COR-L47 (cell line): ENCODE measurements around the gene PSMA7.
A peak's percentile ranks its signal among the peaks of the same experiment; 100 is the strongest.
"Not testable (repeated sequence)": the region's sequence is repeated elsewhere in the genome, so short reads cannot be mapped to it uniquely, and the experiment has no call there.

Experiments
- DNase-seq: peaks from one replicate; lab custom pipeline; 2025; lab: John Stamatoyannopoulos, UW

Gene PSMA7

DNA sequence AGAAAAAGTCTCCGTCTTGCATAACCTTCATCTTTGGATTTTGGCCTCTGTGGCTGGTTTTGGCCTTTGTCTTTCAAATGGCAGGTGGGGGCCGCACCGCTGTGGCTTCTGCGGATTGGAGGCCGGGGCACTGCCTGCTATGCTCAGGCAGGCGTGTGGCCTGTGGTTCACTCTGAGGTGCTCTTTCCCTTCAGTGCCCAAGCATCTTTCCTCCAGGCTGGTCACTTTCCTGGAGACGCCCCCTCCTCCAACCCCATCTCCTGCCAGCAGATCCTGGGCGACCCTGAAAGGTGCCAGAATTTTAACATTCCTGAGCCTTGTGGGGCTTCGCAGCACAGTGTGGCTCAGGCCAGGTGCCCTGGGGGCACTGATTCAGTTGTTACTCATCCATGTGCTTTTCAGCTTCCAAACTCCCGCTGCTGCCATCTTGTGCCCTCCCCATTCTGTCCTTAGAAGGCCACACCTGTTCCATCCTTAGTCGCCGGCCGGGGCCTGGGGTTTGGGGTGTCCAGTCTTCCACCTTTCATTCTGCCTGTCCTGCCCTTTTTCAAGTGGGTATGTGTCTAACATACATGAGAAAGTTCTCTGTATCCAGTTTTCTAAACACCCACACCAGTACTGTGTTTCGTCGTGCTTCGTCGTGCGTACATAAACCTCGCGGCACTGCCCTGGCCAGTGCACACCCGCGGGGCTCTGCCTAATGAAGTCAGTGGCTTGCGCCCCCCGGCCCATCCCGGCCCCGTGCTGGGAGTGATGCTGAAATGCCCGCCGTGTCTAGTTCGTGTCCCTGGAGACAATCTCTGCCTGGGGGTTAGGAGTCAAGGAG is 12.4 kb upstream of the PSMA7 start:
- no peak for DNase-seq

DNA sequence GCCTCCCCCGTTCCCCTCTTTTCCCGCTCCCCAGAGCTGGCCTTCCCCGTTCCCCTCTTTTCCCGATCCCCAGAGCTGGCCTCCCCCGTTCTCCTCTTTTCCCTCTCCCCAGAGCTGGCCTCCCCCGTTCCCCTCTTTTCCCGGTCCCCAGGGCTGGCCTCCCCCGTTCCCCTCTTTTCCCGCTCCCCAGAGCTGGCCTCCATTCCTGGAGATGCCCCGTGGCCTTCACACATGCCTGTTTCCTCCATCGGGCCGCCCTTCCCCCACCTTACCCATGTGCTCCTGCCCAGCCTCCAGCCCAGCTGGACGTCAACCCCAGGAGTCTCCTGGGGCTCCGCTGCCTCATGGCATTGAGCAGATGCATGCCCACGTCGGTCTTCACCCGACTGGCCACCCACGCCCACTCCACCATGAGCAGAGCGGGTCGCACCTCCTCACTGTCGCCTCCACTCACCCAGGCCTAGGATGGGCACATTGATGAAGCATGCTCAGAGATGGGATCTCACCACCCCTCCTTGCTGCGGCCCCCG is 8.7 kb upstream of the PSMA7 start:
- no peak for DNase-seq

DNA sequence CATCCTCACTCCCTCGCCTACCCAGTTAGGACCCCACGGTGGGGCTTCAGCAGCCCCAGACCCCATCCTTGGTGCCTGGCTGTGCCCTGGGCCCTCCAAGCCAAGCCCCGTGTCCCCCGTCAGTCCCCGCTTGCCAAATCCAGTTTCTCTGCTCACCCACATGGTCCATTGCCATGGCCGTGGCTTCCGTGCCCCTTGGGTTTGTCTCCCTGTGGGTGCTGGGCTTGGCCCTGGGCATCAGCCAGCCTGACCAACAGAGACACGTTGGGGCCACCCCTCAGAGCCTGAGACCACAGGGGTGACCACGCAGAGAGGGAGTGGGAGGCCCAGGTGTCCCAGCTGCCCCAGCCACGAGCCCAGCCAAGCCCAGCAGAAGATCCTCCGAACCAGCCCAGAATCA is 8.0 kb upstream of the PSMA7 start:
- no peak for DNase-seq

DNA sequence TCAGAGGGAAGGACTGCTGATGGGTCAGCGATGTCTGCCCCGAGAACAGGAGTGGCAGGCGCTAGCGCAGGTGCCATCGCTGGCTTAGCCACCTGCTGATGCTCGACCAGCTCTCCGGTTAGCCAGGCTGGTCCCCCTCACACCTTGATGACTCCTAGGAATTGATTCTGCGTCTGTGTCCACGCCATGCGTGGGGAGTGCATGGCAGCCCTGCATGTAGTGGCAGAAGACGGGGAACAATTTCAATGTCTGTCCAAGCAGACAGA is 7.0 kb upstream of the PSMA7 start:
- no peak for DNase-seq

DNA sequence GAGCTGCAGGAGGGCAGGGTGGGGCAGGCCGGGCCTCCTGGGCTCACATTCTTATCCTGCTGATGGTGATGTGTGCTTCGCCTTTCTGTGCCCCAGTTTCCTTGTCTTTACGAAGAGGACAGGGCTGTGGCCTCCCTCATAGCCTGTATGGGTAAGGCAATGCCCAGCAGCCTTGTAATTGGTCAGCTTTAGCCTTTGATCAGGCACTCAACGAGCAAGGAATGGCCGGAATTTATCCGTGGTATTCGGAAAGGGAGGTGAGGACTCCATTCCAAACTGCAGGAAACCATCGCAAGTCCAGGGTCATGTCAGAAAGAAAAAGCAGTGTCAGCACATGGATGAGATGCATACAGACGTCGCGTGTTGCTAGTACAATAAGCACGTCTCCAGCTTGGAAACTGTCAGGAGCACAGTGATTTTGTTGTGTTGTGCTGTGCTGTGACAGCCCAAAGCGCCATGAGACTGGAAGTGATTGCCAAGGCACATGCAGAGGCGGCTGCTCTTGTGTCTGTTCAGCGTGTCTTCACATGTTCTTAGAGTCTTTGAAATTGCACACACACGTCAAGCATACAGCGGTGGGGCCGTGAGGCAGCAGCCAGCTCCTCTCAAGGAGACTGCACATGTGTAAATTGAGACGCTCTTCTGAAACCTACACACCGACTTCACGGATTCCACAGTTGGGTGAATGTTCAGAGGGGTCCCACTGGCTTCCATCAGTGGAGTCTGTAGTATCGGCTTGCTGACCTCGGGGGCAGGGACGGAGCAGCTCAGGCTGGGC is 6.5 kb upstream of the PSMA7 start:
- no peak for DNase-seq

DNA sequence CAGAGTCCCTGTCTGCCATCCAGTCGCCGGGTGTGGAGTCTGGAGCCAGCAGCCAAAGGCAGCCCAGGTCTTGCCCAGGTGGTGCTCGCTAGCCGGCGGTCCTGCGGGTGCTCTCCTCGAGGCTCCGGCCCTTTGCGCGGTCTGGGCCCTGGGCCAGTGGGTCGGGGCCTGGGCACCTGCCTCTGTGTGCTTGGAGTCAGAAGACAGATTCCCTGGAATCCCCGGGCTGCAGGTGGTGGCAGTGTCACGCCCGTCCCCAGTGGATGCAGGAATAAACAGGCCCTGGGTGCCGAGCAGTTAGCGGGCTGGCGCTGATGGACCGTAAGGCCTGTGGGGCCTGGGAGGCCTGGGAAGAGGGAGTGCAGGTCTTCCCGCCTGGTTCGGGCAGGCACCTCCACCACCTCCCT is 5.7 kb upstream of the PSMA7 start:
- no peak for DNase-seq

DNA sequence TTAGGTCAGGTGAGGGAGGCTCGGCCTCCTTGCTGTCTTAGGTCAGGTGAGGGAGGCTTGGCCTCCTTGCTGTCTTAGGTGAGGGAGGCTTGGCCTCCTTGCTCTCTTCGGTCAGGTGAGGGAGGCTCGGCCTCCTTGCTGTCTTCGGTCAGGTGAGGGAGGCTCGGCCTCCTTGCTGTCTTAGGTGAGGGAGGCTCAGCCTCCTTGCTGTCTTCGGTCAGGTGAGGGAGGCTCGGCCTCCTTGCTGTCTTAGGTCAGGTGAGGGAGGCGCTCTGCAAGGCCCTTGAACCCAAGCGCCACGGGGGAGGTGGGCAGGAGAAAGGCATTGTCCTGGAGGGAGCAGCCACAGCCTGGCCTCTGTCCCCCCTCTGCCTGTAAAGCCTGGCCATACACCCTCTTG is 5.2 kb upstream of the PSMA7 start:
- DNase-seq, result not testable (repeated sequence)

DNA sequence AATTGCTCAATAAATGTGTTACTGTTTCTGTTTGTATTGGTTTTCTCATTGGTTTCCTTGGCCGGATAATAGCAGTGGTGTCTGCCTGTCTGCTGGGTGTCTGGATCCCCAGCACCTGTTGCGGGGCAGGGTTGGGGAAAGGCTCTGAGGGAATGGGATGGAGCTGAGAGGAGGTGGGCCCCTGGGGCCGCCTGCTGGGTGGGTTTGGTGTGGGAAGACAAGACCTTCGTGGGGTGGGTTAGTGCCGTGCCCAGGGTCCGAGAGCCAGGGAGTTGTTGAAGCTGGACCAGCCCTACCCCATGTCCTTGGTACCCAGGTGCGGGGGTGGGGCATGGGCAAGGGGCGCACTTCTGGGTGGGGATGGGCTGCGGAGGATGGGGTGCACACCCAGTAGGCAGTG is 4.3 kb upstream of the PSMA7 start:
- no peak for DNase-seq

DNA sequence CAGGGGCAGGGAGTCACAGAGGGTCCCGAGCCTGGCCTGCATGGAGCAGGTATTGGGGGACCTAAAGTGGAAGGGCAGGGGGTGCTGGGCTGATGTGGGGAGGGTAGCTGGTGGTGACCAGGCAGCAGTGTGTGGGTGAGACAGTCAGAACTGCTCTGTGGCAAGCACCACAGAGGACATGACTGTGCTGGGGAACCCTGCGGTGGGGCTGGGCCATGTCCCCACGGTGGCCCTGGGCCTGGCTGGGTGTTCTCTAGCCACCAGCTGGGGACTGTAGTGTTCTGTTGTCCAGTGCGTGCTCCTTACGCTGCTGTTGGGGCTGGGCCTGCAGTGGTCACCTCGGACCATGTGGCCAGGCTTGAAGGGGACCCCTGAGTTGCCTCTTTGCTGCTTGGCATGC is 3.9 kb upstream of the PSMA7 start:
- no peak for DNase-seq

DNA sequence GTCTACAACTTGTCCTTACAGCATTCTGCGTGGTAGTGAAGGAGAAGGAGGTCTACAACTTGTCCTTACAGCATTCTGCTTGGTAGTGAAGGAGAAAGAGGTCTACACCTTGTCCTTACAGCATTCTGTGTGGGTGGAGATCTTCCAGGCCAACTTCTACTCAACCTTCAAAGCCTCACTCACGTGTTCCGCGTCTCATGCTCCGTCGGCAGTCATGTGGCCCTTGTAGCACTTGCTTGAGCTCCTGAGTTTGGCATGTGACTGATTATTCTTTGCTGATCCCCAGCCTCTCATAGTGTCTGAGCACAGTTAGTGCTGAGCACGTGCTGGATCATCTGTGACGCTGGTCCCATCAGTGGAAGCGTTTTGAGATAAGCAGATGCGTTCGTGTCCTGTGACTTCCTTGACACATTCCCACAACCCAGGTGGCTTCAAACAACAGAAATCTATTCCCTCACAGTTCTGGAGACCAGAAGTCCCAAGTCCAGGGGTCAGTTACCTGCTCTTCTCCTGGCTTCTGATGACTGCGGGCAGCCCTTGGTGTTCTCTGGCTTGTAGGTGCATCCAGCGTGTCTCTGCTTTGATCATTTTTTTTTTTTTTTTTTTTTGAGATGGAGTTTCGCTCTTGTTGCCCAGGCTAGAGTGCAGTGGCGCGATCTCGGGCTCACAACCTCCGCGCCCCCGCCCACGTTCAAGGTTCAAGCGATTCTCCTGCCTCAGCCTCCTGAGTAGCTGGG is 3.0 kb upstream of the PSMA7 start:
- DNase-seq, result no peak

DNA sequence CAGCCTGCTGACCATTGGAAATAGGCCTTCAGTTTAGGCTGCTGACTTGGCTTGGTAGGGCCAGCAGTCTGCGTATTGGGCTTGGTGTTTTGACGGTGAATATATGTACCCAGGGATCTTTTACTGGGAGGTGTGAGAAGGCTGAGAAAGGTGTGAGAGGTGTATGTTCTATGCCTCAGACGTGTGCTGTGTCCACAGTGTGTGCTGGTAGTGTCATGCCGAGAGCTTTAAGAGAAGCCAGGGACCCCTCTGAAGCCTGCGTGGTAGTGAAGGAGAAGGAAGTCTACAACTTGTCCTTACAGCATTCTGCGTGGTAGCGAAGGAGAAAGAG is 2.5 kb upstream of the PSMA7 start:
- no peak for DNase-seq

DNA sequence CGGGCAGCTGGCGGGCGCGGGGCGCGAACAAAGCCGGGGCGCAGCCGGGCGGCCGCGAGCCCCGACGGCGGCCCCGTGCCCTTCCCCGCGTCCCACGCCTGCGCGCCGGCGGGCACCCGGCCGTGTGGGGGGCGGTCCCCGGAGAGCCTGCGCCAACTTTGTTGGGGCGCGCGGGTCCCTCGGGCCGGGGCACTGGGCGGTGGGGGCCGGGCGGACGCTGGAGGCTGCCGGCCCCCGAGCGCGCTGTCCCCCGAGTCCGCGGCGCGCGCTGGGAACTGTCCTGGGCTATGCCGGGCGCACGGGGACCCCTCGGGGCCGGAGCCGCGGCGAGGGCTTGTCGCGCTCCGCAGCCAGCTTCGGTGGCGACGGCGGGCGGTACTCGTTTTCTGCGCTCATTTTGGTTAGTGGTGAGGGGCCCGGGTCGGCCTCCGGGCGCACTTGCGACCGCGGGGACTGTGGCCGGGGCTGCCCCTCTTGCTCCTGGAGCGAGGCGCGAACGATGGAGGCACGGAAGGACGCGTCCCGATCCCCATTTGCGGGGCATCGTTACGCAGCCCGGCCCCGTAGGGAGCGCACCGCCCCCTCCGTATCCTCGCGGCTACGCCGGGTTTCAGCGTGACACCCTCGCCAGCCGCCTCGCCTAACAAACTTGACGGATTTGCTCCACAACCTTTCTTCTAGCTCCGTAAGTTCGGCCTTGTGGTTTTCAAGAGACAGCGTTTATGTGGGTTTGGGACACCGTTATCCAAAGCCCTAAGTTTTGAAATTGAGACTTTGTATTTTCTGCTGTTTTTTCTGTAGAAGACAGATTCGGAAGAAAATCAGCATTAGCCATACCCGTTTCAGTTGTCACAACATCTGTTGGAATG is 997 bp upstream of the PSMA7 start:
- peak; percentile 40 for DNase-seq

DNA sequence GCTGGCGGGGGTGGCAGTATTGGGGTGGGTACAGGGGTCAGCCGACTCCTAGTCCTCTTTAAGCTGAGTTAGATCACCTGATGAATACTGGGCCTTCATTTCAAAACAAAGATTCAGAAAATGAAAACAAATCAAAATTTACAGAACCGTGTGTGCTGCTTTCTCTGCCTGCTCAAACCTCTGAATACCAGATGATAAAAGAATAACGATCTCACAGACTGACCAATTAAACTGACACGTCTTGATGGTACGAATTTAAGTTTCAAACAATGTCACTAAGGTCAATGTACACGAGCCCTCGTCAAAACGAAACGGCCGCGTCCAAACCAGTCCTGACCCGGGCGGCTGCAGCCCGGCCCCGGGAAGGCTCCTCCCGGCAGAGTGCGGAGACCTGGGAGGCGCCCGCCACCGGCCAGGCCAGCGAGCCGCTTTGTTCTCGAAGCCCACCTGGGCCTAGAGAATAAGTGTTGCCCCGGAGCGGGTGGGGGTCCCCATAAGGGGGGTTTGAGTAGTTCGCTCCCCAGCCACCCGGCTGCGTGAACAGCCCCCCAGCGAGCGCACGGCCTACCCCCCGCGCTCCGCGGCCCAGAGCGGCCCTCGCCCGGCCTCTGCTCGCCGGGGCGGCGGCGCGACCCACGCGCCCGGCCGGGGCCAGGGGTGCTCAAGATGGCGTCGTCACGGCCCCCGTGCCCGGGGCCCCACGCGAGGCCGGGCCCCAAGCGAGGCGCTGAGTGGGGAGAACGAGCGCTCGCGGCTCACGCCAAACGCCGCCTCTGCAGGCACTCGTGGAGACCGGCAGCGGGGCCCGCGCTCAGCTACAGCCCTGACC is 728 bp downstream of the PSMA7 start:
- no peak for DNase-seq

DNA sequence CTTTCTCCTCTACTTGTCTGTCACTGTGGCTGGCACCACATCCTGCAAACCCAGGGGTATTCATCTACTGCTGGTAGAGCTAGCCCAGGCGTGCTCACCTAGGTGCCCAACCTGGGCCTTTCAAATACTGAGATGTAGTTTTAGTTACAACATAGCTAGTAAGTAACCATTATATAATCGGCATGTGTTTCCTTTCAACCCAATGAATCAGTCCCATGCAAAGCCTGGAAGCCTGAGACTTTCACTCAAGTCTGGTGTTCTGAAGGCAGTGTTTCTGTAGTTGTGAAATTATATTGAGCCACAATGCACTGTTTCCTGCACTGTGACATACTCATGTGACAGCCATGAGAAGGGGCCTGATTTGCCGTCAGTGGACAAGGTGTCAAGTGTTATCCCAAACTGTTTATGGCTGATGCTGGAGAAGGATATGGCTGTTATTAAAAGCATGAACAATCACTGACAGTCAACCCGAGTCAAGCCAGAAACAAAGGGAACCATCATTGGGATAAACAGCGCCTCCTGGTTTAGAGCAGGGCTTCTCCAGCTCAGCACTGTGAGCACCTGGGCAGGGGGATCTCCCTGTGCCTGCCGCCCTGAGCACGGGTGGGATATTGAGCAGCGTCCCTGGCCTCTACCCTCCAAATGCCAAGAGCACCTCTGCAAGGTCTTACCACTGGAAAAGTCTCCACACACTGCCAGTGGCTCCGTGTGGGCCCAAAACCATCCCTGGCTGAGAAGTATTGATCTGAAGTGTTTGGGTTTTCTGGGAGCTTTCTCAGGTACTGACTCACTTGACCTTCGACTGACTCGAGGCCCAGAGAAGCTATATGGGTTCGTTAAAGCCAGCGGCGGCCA is 1.6 kb downstream of the PSMA7 start:
- peak; percentile 33 for DNase-seq

DNA sequence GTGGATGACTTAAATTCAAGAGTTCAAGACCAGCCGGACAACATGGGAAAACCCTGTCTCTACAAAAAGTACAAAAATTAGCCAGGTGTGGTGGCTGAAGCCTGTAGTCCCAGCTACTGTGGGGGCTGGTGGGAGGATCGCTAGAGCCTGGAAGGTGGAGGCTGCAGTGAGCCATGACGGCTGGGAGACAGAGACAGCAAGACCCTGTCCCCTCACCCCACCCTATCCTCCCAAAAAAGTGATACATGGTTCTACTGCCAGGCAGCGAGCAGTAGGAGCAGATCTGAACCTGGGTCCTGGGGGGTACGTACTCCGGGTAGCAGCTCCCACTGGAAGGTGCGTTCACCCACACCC is 2.2 kb downstream of the PSMA7 start:
- DNase-seq, result no peak

DNA sequence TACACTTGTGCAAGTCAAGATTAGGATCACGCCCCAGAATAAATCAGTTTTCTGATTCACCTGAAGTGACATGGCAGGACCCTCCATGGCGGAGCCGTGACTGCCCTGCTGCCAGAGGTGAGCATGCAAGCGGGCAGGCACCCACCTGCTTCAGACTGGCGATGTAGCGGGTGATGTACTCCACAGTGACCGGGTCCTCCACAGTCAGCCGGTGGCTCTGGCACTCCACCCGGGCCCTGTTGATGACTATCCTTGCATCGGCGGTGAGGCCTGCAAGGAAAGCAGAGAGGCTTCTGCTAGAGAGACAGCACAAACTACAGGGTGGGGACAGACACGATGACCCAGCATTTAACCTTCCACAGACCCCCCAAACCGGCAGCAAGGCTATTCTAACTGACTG is 3.6 kb downstream of the PSMA7 start:
- DNase-seq, result no peak

DNA sequence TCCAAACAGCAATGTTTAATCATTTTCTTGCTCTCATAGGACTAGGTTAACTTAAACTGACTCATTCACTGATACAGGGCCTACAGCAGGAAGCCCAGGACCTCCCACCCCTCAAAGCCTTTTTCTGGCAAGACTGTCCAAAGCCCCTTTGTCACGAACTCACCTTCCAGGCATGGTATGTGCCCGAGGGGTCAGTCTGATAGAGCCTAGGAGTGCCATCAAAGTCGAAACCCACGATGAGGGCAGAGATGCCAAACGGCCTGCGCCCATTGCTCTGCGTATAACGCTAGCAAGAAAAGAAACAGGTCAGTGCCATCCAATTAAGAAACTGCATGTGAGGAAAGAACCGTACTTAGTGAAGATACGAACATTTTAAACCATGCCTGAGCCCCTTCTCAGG is 4.3 kb downstream of the PSMA7 start:
- DNase-seq, result no peak

DNA sequence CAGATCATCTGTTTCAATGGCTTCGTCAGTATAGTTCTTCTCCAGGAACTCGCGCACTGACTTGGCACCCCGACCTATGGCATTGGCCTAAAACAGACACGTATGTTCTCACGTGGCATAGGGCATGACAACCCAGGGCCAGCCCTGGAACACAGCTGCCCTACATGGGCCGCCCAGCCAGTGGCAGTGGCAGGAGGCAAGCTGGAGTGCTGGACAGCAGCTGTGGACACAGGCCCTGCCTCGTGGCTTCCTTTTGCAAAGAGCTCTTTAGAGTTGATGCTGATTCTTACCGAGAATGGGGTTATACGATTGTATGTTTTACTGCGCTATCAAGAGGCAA is 5.0 kb downstream of the PSMA7 start:
- no peak for DNase-seq

DNA sequence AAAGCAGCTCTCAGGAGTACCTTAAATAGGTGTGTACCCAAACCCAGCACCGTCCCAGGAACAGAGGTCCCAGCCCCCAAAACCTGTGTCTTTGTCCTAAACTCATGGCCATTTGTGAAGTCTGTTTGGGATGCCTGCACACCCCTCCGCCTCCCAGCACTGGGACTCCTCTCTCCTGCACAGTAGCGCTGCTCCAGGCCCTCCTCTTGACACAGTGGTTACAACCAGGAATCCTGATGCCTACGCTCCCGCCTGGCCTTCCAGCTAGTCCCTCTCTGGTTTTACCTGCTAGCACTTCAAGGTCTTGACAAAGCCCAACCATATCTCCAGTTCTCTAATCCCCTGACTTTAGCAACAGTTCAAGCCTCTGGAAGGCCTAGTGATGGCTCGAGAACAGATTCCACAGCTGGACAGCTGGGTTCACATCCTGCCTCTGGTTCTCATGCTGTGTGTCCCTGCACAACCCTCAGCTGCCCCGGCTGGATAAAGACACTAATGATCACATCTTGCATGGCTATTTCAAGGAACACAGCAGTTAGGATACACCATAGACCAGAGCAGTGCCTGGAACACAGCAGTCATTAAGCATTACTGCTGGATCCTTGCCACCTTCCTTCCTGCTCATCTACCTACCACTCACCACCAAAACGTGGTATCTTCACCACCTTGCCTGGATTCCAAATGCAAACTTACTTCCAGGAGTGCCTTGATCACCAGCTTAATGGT is 5.6 kb downstream of the PSMA7 start:
- no peak for DNase-seq

DNA sequence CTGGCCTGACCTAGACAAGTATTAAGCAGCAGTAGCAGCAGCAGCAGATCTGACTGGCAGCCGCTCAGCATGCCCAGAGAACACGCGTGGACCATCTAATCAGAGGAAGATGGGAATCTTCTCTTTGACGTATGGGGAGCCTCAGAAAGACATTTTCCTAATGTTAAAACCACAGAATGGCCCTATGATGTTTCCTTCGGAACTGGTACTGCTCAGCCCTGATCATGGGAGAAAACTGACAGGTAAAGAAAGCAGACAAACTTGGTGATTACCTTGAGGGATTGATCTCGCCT is 6.2 kb downstream of the PSMA7 start:
- DNase-seq, result no peak
